Activated CD4-positive, alpha-beta T cell treated with anti-CD3 and anti-CD28 coated beads, Interleukin-2, Interleukin-4, amounts not matched to agents 100 ng/mL and 50 ng/mL, durations not matched to agents 16 hours and 8 hours (primary cell): ENCODE data around the gene TMEM150C.
"Not testable (repeated sequence)": the region's sequence is repeated elsewhere in the genome, so short reads cannot be mapped to it uniquely, and the experiment has no call there.

Source experiments
- DNase-seq: peaks from one replicate; pipeline ENCODE4 v3.0.0-alpha.2; 2020; ENCODE audit warnings: low spot score

Gene TMEM150C

GRCh38 chr4:82473621-82474164 is 88.1 kb downstream of the TMEM150C start:
- no peak for DNase-seq

GRCh38 chr4:82473080-82473479 is 88.7 kb downstream of the TMEM150C start:
- not testable (repeated sequence) for DNase-seq

GRCh38 chr4:82469791-82470345 is 91.9 kb downstream of the TMEM150C start:
- no peak for DNase-seq

- DNase-seq = no peak
Measured at GRCh38 chr4:82467471-82467870, 94.3 kb downstream of the TMEM150C start.

- no peak for DNase-seq
Measured at GRCh38 chr4:82463221-82463620, 98.6 kb downstream of the TMEM150C start.

GRCh38 chr4:82462415-82462831 is 99.4 kb downstream of the TMEM150C start:
- DNase-seq = peak; percentile 85

- no peak for DNase-seq
Measured at GRCh38 chr4:82461710-82462109, 100.1 kb downstream of the TMEM150C start.

- no peak for DNase-seq
Measured at GRCh38 chr4:82458729-82459128, 103.1 kb downstream of the TMEM150C start.

GRCh38 chr4:82457266-82457665 is 104.5 kb downstream of the TMEM150C start:
- no peak for DNase-seq

- no peak for DNase-seq
Measured at GRCh38 chr4:82452026-82452425, 109.8 kb downstream of the TMEM150C start.

- no peak for DNase-seq
Measured at GRCh38 chr4:82450966-82451755, 110.6 kb downstream of the TMEM150C start.

- DNase-seq = no peak
Measured at GRCh38 chr4:82447886-82448285, 113.9 kb downstream of the TMEM150C start.

GRCh38 chr4:82439088-82439487 is 122.7 kb downstream of the TMEM150C start:
- no peak for DNase-seq

GRCh38 chr4:82437285-82438005 is 124.3 kb downstream of the TMEM150C start:
- no peak for DNase-seq

- DNase-seq = no peak
Measured at GRCh38 chr4:82436780-82437179, 125.0 kb downstream of the TMEM150C start.

GRCh38 chr4:82436130-82436529 is 125.7 kb downstream of the TMEM150C start:
- DNase-seq = no peak

- DNase-seq = no peak
Measured at GRCh38 chr4:82434949-82435348, 126.8 kb downstream of the TMEM150C start.

GRCh38 chr4:82433791-82434190 is 128.0 kb downstream of the TMEM150C start:
- DNase-seq = no peak
